ENCODE data around the gene IER3.
A peak's percentile ranks its signal among the peaks of the same experiment; 100 is the strongest.
"Not testable (repeated sequence)": the region's sequence is repeated elsewhere in the genome, so short reads cannot be mapped to it uniquely, and the experiment has no call there.

Gene IER3

GRCh38 chr6:30725713-30726505 is 18.4 kb downstream of the IER3 start:
- no peak for DNase-seq (ENCODE audit: low read depth in 2 of 2, low spot score in 1 of 2)

GRCh38 chr6:30724906-30725667 is 19.3 kb downstream of the IER3 start:
- DNase-seq (ENCODE audit: low read depth in 2 of 2, low spot score in 1 of 2) = no peak

- DNase-seq (ENCODE audit: low read depth in 2 of 2, low spot score in 1 of 2) = not testable (repeated sequence)
Observed at GRCh38 chr6:30723843-30724741, 20.3 kb downstream of the IER3 start.

GRCh38 chr6:30723159-30723842 is 21.0 kb downstream of the IER3 start:
- not testable (repeated sequence) for DNase-seq (ENCODE audit: low read depth in 2 of 2, low spot score in 1 of 2)

- peak; percentile 64 to 83 for DNase-seq (ENCODE audit: low read depth in 2 of 2, low spot score in 1 of 2)
Observed at GRCh38 chr6:30722280-30723112, 21.9 kb downstream of the IER3 start.

- DNase-seq (ENCODE audit: low read depth in 2 of 2, low spot score in 1 of 2) = not testable (repeated sequence)
Observed at GRCh38 chr6:30722025-30722279, 22.4 kb downstream of the IER3 start.

- DNase-seq (ENCODE audit: low read depth in 2 of 2, low spot score in 1 of 2) = peak; percentile 91 to 94
Observed at GRCh38 chr6:30721198-30722024, 22.9 kb downstream of the IER3 start.

- DNase-seq (ENCODE audit: low read depth in 2 of 2, low spot score in 1 of 2) = peak in 1 of 2 donors; percentile 35
Observed at GRCh38 chr6:30720738-30721197, 23.6 kb downstream of the IER3 start.

GRCh38 chr6:30719791-30720737 is 24.3 kb downstream of the IER3 start, which contains the start of gene TUBB:
Gene TUBB (plus strand): TSS chr6:30720352. CDS start chr6:30720507, 155 bp downstream.
- DNase-seq (ENCODE audit: low read depth in 2 of 2, low spot score in 1 of 2) = peak; percentile 82 to 87

- no peak for DNase-seq (ENCODE audit: low read depth in 2 of 2, low spot score in 1 of 2)
Observed at GRCh38 chr6:30719356-30719755, 25.0 kb downstream of the IER3 start.

GRCh38 chr6:30717845-30718720 is 26.3 kb downstream of the IER3 start:
- not testable (repeated sequence) for DNase-seq (ENCODE audit: low read depth in 2 of 2, low spot score in 1 of 2)

GRCh38 chr6:30717129-30717844 is 27.1 kb downstream of the IER3 start, which contains the start of gene MDC1:
Gene MDC1 (minus strand): TSS chr6:30717281. CDS start chr6:30715175, 2,106 bp downstream.
- DNase-seq (ENCODE audit: low read depth in 2 of 2, low spot score in 1 of 2) = peak; percentile 97 to 98

- DNase-seq (ENCODE audit: low read depth in 2 of 2, low spot score in 1 of 2) = no peak
Observed at GRCh38 chr6:30716879-30717128, 27.5 kb downstream of the IER3 start.

GRCh38 chr6:30714263-30714662 is 30.1 kb downstream of the IER3 start:
- DNase-seq (ENCODE audit: low read depth in 2 of 2, low spot score in 1 of 2) = no peak

GRCh38 chr6:30712441-30712945 is 31.9 kb downstream of the IER3 start:
- no peak for DNase-seq (ENCODE audit: low read depth in 2 of 2, low spot score in 1 of 2)

- no peak for DNase-seq (ENCODE audit: low read depth in 2 of 2, low spot score in 1 of 2)
Observed at GRCh38 chr6:30711758-30712380, 32.5 kb downstream of the IER3 start.
